HEK293 (cell line): ENCODE measurements around the gene FRMD6.

Experiments used
- CTCF ChIA-PET: fragments of 350-600 bp; formaldehyde crosslinking; extraction: SDS; loops from one replicate; lab custom pipeline; 2021; ENCODE audit warnings: antibody characterized with exemption; lab: Yijun Ruan, JAX
- POLR2A ChIA-PET: fragments of 300-600 bp; formaldehyde crosslinking; extraction: SDS; loops from one replicate; lab custom pipeline; 2020; ENCODE audit warnings: antibody characterized with exemption, inconsistent platforms; lab: Yijun Ruan, JAX
- H3K27ac ChIP-seq: fragments of 200-500 bp; sonication (Bioruptor generic); 2 replicates; pipeline ENCODE4 v1.5.1; 2014; ENCODE audit warnings: low read depth, low read length, control low read depth, inconsistent platforms; ENCODE audit errors: extremely low read depth
- H3K36me3 ChIP-seq, 2 experiments: fragments of 200-500 bp in 1 of 2; sonication (Bioruptor generic) in 1 of 2; 1 replicate in 1 of 2; 2 replicates in 1 of 2; pipeline ENCODE4 v1.5.1; 2014 to 2017; ENCODE audit warnings: inconsistent platforms in 2 of 2, low read length in 2 of 2; ENCODE audit not compliant: control insufficient read depth in 2 of 2, insufficient read depth in 1 of 2
- H3K4me1 ChIP-seq: fragments of 200-500 bp; sonication (Bioruptor generic); 2 replicates; pipeline ENCODE4 v1.5.1; 2014; ENCODE audit warnings: mild to moderate bottlenecking, low read length, inconsistent platforms; ENCODE audit not compliant: control insufficient read depth, insufficient read depth
- H3K4me3 ChIP-seq: 2 replicates; pipeline ENCODE4 v1.5.1; 2011; ENCODE audit warnings: low read depth, mild to moderate bottlenecking, control low read depth, low read length, moderate library complexity
- H3K9me3 ChIP-seq: fragments of 200-500 bp; sonication (Bioruptor generic); 2 replicates; pipeline ENCODE4 v1.5.1; 2014; ENCODE audit warnings: low read depth, low read length, inconsistent platforms; ENCODE audit not compliant: control insufficient read depth, insufficient read depth
- ELK4 ChIP-seq: IDR thresholded peaks from 2 replicates; pipeline ENCODE4 v1.6.1; 2011; ENCODE audit warnings: mild to moderate bottlenecking, low read depth, low read length, borderline replicate concordance
- HOXC10 ChIP-seq: sonication (generic); formaldehyde crosslinking; IDR thresholded peaks from 2 replicates; pipeline ENCODE4 v1.8.1; 2023; ENCODE audit warnings: mild to moderate bottlenecking, missing genetic modification reagents
- KLF10 ChIP-seq: fragments of 450-650 bp; IDR thresholded peaks from 2 replicates; pipeline ENCODE4 v1.5.1; 2018; ENCODE audit warnings: missing biosample characterization, mild to moderate bottlenecking, missing genetic modification characterization
- REPIN1 ChIP-seq: fragments of 450-650 bp; formaldehyde crosslinking; IDR thresholded peaks from 2 replicates; pipeline ENCODE4 v1.5.1; 2017; ENCODE audit warnings: missing biosample characterization, missing genetic modification characterization, low read depth
- REST ChIP-seq: fragments of 450-650 bp; formaldehyde crosslinking; IDR thresholded peaks from 2 replicates; pipeline ENCODE4 v1.5.1; 2016; ENCODE audit warnings: missing biosample characterization, missing genetic modification characterization
- SP2 ChIP-seq: fragments of 450-650 bp; formaldehyde crosslinking; IDR thresholded peaks from 2 replicates; pipeline ENCODE4 v1.5.1; 2016; ENCODE audit warnings: missing biosample characterization, missing genetic modification characterization
- YY1 ChIP-seq: fragments of 450-650 bp; formaldehyde crosslinking; IDR thresholded peaks from 2 replicates; pipeline ENCODE4 v1.5.1; 2018; ENCODE audit warnings: missing biosample characterization, missing genetic modification characterization
- ZBTB20 ChIP-seq: fragments of 450-650 bp; formaldehyde crosslinking; IDR thresholded peaks from 2 replicates; pipeline ENCODE4 v1.5.1; 2016; ENCODE audit warnings: missing biosample characterization, missing genetic modification characterization
- ZBTB7A ChIP-seq: fragments of 450-650 bp; formaldehyde crosslinking; IDR thresholded peaks from 2 replicates; pipeline ENCODE4 v1.5.1; 2016; ENCODE audit warnings: low read depth, missing biosample characterization, missing genetic modification characterization
- ZFP3 ChIP-seq: fragments of 450-650 bp; formaldehyde crosslinking; IDR thresholded peaks from 2 replicates; pipeline ENCODE4 v1.5.1; 2016; ENCODE audit warnings: low read depth, missing biosample characterization, missing genetic modification characterization
- ZNF112 ChIP-seq: fragments of 450-650 bp; formaldehyde crosslinking; IDR thresholded peaks from 2 replicates; pipeline ENCODE4 v1.5.0; 2017; ENCODE audit warnings: missing biosample characterization, missing genetic modification characterization
- ZNF121 ChIP-seq: fragments of 450-650 bp; formaldehyde crosslinking; IDR thresholded peaks from 2 replicates; pipeline ENCODE4 v1.5.1; 2016; ENCODE audit warnings: missing biosample characterization, missing genetic modification characterization
- ZNF16 ChIP-seq: fragments of 450-650 bp; formaldehyde crosslinking; IDR thresholded peaks from 2 replicates; pipeline ENCODE4 v1.5.1; 2016; ENCODE audit warnings: low read depth, missing biosample characterization, missing genetic modification characterization
- ZNF184 ChIP-seq: fragments of 450-650 bp; IDR thresholded peaks from 2 replicates; pipeline ENCODE4 v1.5.1; 2018; ENCODE audit warnings: missing biosample characterization, mild to moderate bottlenecking, missing genetic modification characterization
- ZNF223 ChIP-seq: fragments of 450-650 bp; formaldehyde crosslinking; IDR thresholded peaks from 2 replicates; pipeline ENCODE4 v1.5.1; 2016; ENCODE audit warnings: missing biosample characterization, missing genetic modification characterization
- ZNF292 ChIP-seq: fragments of 450-650 bp; formaldehyde crosslinking; IDR thresholded peaks from 2 replicates; pipeline ENCODE4 v1.5.1; 2016; ENCODE audit warnings: low read depth, missing biosample characterization, missing genetic modification characterization, borderline replicate concordance
- ZNF341 ChIP-seq: fragments of 450-650 bp; formaldehyde crosslinking; IDR thresholded peaks from 2 replicates; pipeline ENCODE4; 2016; ENCODE audit warnings: low read depth, missing biosample characterization, missing genetic modification characterization
- ZNF488 ChIP-seq: fragments of 450-650 bp; formaldehyde crosslinking; IDR thresholded peaks from 2 replicates; pipeline ENCODE4 v1.5.1; 2016; ENCODE audit warnings: missing biosample characterization, missing genetic modification characterization
- ZNF510 ChIP-seq: fragments of 450-650 bp; formaldehyde crosslinking; IDR thresholded peaks from 2 replicates; pipeline ENCODE4 v1.5.1; 2018; ENCODE audit warnings: mild to moderate bottlenecking, missing genetic modification characterization, missing biosample characterization; ENCODE audit not compliant: insufficient replicate concordance
- ZNF560 ChIP-seq: fragments of 450-650 bp; formaldehyde crosslinking; IDR thresholded peaks from 2 replicates; pipeline ENCODE4 v1.5.1; 2017; ENCODE audit warnings: missing biosample characterization, missing genetic modification characterization, borderline replicate concordance
- ZNF561 ChIP-seq: fragments of 450-650 bp; IDR thresholded peaks from 2 replicates; pipeline ENCODE4 v1.5.1; 2018; ENCODE audit warnings: missing biosample characterization, missing genetic modification characterization, borderline replicate concordance
- ZNF621 ChIP-seq: fragments of 450-650 bp; formaldehyde crosslinking; IDR thresholded peaks from 2 replicates; pipeline ENCODE4 v1.5.1; 2017; ENCODE audit warnings: missing biosample characterization, missing genetic modification characterization
- ZNF654 ChIP-seq: fragments of 450-650 bp; formaldehyde crosslinking; IDR thresholded peaks from 2 replicates; pipeline ENCODE4 v1.5.1; 2016; ENCODE audit warnings: low read depth, missing biosample characterization, missing genetic modification characterization
- ZNF660 ChIP-seq: fragments of 450-650 bp; IDR thresholded peaks from 2 replicates; pipeline ENCODE4 v1.5.1; 2018; ENCODE audit warnings: missing biosample characterization, mild to moderate bottlenecking, missing genetic modification characterization
- ZNF701 ChIP-seq: fragments of 450-650 bp; formaldehyde crosslinking; IDR thresholded peaks from 2 replicates; pipeline ENCODE4 v1.5.1; 2016; ENCODE audit warnings: missing biosample characterization, missing genetic modification characterization
- ZNF791 ChIP-seq: fragments of 450-650 bp; formaldehyde crosslinking; IDR thresholded peaks from 2 replicates; pipeline ENCODE4 v1.5.1; 2016; ENCODE audit warnings: missing biosample characterization, missing genetic modification characterization
- ZSCAN5A ChIP-seq: fragments of 450-650 bp; formaldehyde crosslinking; IDR thresholded peaks from 2 replicates; pipeline ENCODE4 v1.5.1; 2016; ENCODE audit warnings: missing biosample characterization, missing genetic modification characterization

The FRMD6 gene

GRCh38 chr14:51724650-51725049 lies 72.9 kb downstream of the FRMD6 start:
- H3K4me3 ChIP-seq: no peak overlapping the region
- H3K9me3 ChIP-seq: no peaks in the 10 kb centered on the region
- H3K36me3 ChIP-seq: peaks cover 29 to 73% of the 10 kb centered on the region in 2 experiments
- H3K27ac ChIP-seq: no peak overlapping the region
- POLR2A ChIA-PET: no interaction called here
- CTCF ChIA-PET: no interaction called here
- no peak for TF ChIP-seq REPIN1 (tag by site-specific recombination)
- no peak for TF ChIP-seq ZNF341 (tag by site-specific recombination)
- no peak for TF ChIP-seq SP2 (tag by site-specific recombination)
- no peak for TF ChIP-seq ELK4
- TF ChIP-seq ZNF510: no peak
- no peak for TF ChIP-seq ZNF121 (tag by site-specific recombination)
- no peak for TF ChIP-seq ZBTB20 (tag by site-specific recombination)
- no peak for TF ChIP-seq ZNF184 (tag by site-specific recombination)
- no peak for TF ChIP-seq ZNF16 (tag by site-specific recombination)
- TF ChIP-seq, all 188 proteins: peak for 0
- no peaks in the 10 kb centered on the region for H3K4me1 ChIP-seq

GRCh38 chr14:51725061-51725460 lies 73.4 kb downstream of the FRMD6 start:
- TF ChIP-seq REST (tag by site-specific recombination): no peak
- no peak for TF ChIP-seq ZNF660 (tag by site-specific recombination)
- TF ChIP-seq ZNF701: no peak
- no peak for TF ChIP-seq ZNF223
- no peak for TF ChIP-seq ZBTB7A (tag by site-specific recombination)
- no peak for TF ChIP-seq ZSCAN5A (tag by site-specific recombination)

GRCh38 chr14:51726166-51726899 lies 74.6 kb downstream of the FRMD6 start:
- POLR2A ChIA-PET: no interaction called here
- Histone ChIP-seq H3K27ac (no peak overlapping the region), H3K36me3 (peaks cover 29 to 60% of the 10 kb centered on the region in 2 experiments), H3K4me1 (no peaks in the 10 kb centered on the region), H3K9me3 (no peaks in the 10 kb centered on the region), H3K4me3 (no peak overlapping the region)
- CTCF ChIA-PET: no interaction called here
- TF ChIP-seq ZNF791 (tag by site-specific recombination) (no peak), HOXC10 (CRISPR knock-in tag) (no peak), ZFP3 (no peak), ZNF560 (tag by site-specific recombination) (no peak), ZNF561 (tag by site-specific recombination) (no peak), ZNF292 (tag by site-specific recombination) (no peak), KLF10 (tag by site-specific recombination) (no peak), ZNF112 (tag by site-specific recombination) (no peak), ZNF621 (no peak), YY1 (tag by site-specific recombination) (no peak), ZNF488 (tag by site-specific recombination) (no peak), ZNF654 (tag by site-specific recombination) (no peak)

More at GRCh38 chr14:51725061-51725460, 73.4 kb downstream of the FRMD6 start:
- Histone ChIP-seq H3K36me3 (peaks cover 29 to 72% of the 10 kb centered on the region in 2 experiments), H3K4me3 (no peak overlapping the region), H3K4me1 (no peaks in the 10 kb centered on the region), H3K27ac (no peak overlapping the region), H3K9me3 (no peaks in the 10 kb centered on the region)
- CTCF ChIA-PET: no interaction called here
- POLR2A ChIA-PET: no interaction called here
